Esophagus muscularis mucosa (tissue), 4 donors: ENCODE results near the gene TMEM132A. TPM values are rescaled to one million over a fixed set of nuclear protein-coding genes. Genes with fewer than 3 reads are reported as not detected.

Source experiments
- DNase-seq: peaks from one replicate; pipeline ENCODE4 v3.0.0-alpha.2; 2017; ENCODE audit errors: extremely low spot score
- H3K27ac ChIP-seq, 4 donors: fragments of 200-600 bp; sonication (generic); replicated peaks in 1 of 4; 1 replicate in 3 of 4; 2 replicates in 1 of 4; pipeline ENCODE4 v1.5.1; 2016 to 2019; ENCODE audit warnings: mild to moderate bottlenecking in 1 of 4
- H3K27me3 ChIP-seq, 4 donors: fragments of 200-600 bp; sonication (generic); one replicate each; pipeline versions ENCODE4 v1.5.1 to v1.6.0; 2016 to 2019
- H3K36me3 ChIP-seq, 4 donors: fragments of 200-600 bp; sonication (generic); one replicate each; pipeline ENCODE4 v1.5.1; 2016 to 2019
- H3K4me1 ChIP-seq, 4 donors: fragments of 200-600 bp; sonication (generic); one replicate each; pipeline ENCODE4 v1.5.1; 2016 to 2019
- H3K4me3 ChIP-seq, 4 donors: fragments of 200-600 bp; sonication (generic); 1 replicate in 2 of 4; 2 replicates in 2 of 4; pipeline ENCODE4 v1.5.1; 2016 to 2019; ENCODE audit warnings: mild to moderate bottlenecking in 4 of 4, moderate library complexity in 1 of 4
- H3K9me3 ChIP-seq, 4 donors: fragments of 200-600 bp; sonication (generic); 1 replicate in 3 of 4; 2 replicates in 1 of 4; pipeline ENCODE4 v1.5.1; 2016 to 2019
- CTCF ChIP-seq, 3 experiments: fragments of 200-600 bp in 2 of 3; fragments of 450-650 bp in 1 of 3; sonication (generic) in 2 of 3; IDR thresholded peaks; one replicate each; pipeline ENCODE4 v1.5.1; 2017 to 2019; ENCODE audit warnings: antibody characterized with exemption in 3 of 3, mild to moderate bottlenecking in 2 of 3, moderate library complexity in 1 of 3
- EP300 ChIP-seq: sonication (generic); formaldehyde crosslinking; IDR thresholded peaks from one replicate; pipeline ENCODE4 v1.6.1; 2017; ENCODE audit warnings: antibody characterized with exemption
- POLR2A ChIP-seq: fragments of 450-650 bp; IDR thresholded peaks from one replicate; pipeline ENCODE4 v1.6.1; 2017; ENCODE audit warnings: antibody characterized with exemption, moderate library complexity, mild to moderate bottlenecking, low read depth
- POLR2AphosphoS5 ChIP-seq, 2 donors: sonication (generic); formaldehyde crosslinking; IDR thresholded peaks; one replicate each; pipeline ENCODE4 v1.6.1; 2017; ENCODE audit warnings: antibody characterized with exemption in 2 of 2
- WGBS: methylation state at CpG from one replicate; pipeline ENCODE4 v1.1.5; 2018; 5-methylcytosine and 5-hydroxymethylcytosine counted together
- intact Hi-C: fragments of 100-400 bp; cut with DNase I; formaldehyde crosslinking; loops from one replicate; pipeline ENCODE4 v1.15.1; 2023
- total RNA-seq, 4 donors: library from RNA; depleted of rRNA; stranded (reverse); fragments of >200 nt; gene quantifications; one replicate each; pipeline versions ENCODE4 v1.1.0 to v1.2.1, GENCODE V29; 2016

The TMEM132A gene
- total RNA-seq, 4 donors from 2014 or later: 2.9 to 9.3 (median 6.8) TPM

DNA sequence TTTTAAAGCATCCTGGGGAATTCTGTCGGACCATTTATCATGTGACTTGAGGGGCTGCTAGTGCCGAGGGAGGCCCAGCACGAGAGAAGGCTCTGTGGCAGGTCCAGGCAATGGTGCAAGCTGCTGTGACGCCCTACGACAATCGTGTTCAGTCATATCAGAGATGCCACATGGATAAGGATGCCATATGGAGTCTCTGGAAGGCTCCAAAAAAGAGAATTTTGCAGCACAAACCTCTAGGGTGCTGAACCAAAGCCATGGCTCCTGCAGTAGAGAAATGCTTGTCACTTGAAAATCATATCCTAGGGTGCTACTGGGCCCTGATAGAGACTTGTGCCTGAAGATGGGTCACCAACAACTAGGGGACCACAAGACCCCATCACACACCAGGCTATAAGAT lies 40.5 kb downstream of the TMEM132A start:
- TF ChIP-seq POLR2A (no peak), POLR2AphosphoS5 (IDR thresholded peaks at IDR 0.05) (no peak), EP300 (no peak), CTCF (IDR thresholded peaks at IDR 0.05) (no peak)
- intact Hi-C loops: loop anchor here (5.0 kb wide), 1 partner anchor 222 kb away; no protein-coding TSS in a partner anchor
- Histone ChIP-seq H3K36me3 (no peaks in the 10 kb centered on the region), H3K4me3 (no peak overlapping the region), H3K4me1 (peaks cover 0 to 7% (median 0%) of the 10 kb centered on the region in 4 donors), H3K27me3 (no peaks in the 10 kb centered on the region), H3K9me3 (no peaks in the 10 kb centered on the region), H3K27ac (no peak overlapping the region)
- no peak for DNase-seq
- WGBS: 87% methylated on average over 6 of the region's 6 CpGs

- WGBS: 68% methylated on average over 4 of the region's 4 CpGs
- DNase-seq: no peak
- TF ChIP-seq EP300 (no peak), POLR2AphosphoS5 (IDR thresholded peaks at IDR 0.05) (no peak), CTCF (IDR thresholded peaks at IDR 0.05) (no peak)
- Histone ChIP-seq H3K4me1 (peaks cover 0 to 3% (median 0%) of the 10 kb centered on the region in 4 donors), H3K27me3 (no peaks in the 10 kb centered on the region), H3K9me3 (no peaks in the 10 kb centered on the region), H3K27ac (no peak overlapping the region), H3K36me3 (no peaks in the 10 kb centered on the region), H3K4me3 (no peak overlapping the region)
- intact Hi-C loops: loop anchor here (5.0 kb wide), 1 partner anchor 220 kb away; no protein-coding TSS in a partner anchor
Observed at GRCh38 chr11:60966890-60967289, 42.6 kb downstream of the TMEM132A start.

DNA sequence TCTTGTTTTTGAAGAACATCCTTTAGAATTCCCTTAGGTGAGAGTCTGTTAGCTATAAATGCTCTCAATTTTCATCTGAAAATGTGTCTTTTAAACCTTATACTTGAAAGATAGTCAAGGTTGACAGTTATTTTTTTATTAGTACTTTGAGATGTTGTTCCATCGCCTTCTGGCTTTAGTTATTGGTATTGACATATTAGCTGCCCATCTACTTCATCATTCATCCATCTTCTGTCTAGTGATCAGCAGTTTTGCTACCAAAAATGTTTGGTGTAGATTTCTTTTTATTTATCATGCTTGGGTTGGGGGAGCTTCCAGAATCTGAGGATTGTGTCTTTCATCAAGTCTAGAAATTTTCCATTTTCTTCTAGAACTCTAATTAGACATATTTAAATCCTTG lies 44.0 kb downstream of the TMEM132A start:
- Histone ChIP-seq H3K4me1 (no peaks in the 10 kb centered on the region), H3K36me3 (no peaks in the 10 kb centered on the region), H3K27me3 (no peaks in the 10 kb centered on the region), H3K9me3 (no peaks in the 10 kb centered on the region), H3K4me3 (no peak overlapping the region), H3K27ac (no peak overlapping the region)
- WGBS: 94% methylated on average over 1 of the region's 1 CpG
- DNase-seq: no peak
- TF ChIP-seq POLR2A (no peak), CTCF (IDR thresholded peaks at IDR 0.05) (no peak), EP300 (no peak), POLR2AphosphoS5 (IDR thresholded peaks at IDR 0.05) (no peak)
- intact Hi-C loops: loop anchor here (5.0 kb wide), 1 partner anchor 219 kb away; no protein-coding TSS in a partner anchor

DNA sequence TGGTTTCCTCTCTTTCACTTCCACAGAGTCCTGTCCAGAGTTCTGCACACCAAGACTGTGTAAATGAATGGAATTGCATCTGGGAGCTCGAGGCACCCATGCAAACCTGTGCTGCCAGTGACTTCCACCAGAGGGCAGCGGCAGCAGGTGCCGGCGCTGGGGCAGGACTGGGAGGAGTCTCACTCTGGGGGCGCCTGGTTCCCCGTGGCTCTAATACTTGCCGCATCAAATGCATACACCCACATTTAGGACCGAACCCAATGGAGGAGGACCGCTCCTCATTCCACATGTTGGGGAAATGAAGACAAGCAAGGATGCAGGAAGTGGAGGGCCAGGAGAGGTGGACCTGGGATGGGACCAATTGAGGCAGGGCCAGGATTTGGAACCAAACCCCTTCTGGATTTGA lies 46.1 kb downstream of the TMEM132A start:
- no peaks in the 10 kb centered on the region for H3K36me3 ChIP-seq
- no peaks in the 10 kb centered on the region for H3K27me3 ChIP-seq
- no peaks in the 10 kb centered on the region for H3K9me3 ChIP-seq
- no peaks in the 10 kb centered on the region for H3K4me1 ChIP-seq
- intact Hi-C loops: loop anchor here (2.0 kb wide), 1 partner anchor 158 kb away; no protein-coding TSS in a partner anchor
- H3K4me3 ChIP-seq: no peak overlapping the region
- no peak for TF ChIP-seq POLR2A
- no peak for TF ChIP-seq EP300
- TF ChIP-seq CTCF (IDR thresholded peaks at IDR 0.05): peak; percentile 81 to 90 (median 82)
- WGBS: 22% methylated on average over 9 of the region's 9 CpGs
- H3K27ac ChIP-seq: no peak overlapping the region
- no peak for DNase-seq

GRCh38 chr11:60970890-60971289 lies 46.6 kb downstream of the TMEM132A start:
- 83% methylated on average over 5 of the region's 5 CpGs for WGBS
- H3K27me3 ChIP-seq: no peaks in the 10 kb centered on the region
- H3K9me3 ChIP-seq: no peaks in the 10 kb centered on the region
- H3K4me1 ChIP-seq: no peaks in the 10 kb centered on the region
- H3K27ac ChIP-seq: no peak overlapping the region
- H3K4me3 ChIP-seq: no peak overlapping the region
- intact Hi-C loops: loop anchor here (2.0 kb wide), 1 partner anchor 158 kb away; no protein-coding TSS in a partner anchor
- no peaks in the 10 kb centered on the region for H3K36me3 ChIP-seq
- TF ChIP-seq EP300 (no peak), POLR2AphosphoS5 (IDR thresholded peaks at IDR 0.05) (no peak), CTCF (IDR thresholded peaks at IDR 0.05) (no peak), POLR2A (no peak)
- DNase-seq: no peak
